Urothelium cell line (cell line): ENCODE data around the gene RFFL.

Source experiments
- DNase-seq: peaks from one replicate; pipeline ENCODE4 v3.0.0; 2011; ENCODE audit warnings: low spot score, mixed read lengths
- FAIRE-seq: peaks from 2 replicates; lab custom pipeline; 2011; peaks lifted over from hg19 to GRCh38; lab: Jason Lieb, UNC

The RFFL gene

GRCh38 chr17:34980353-34980680 lies 83.2 kb downstream of the RFFL start, which contains the start of gene LIG3:
LIG3 (plus strand) TSS chr17:34980512; CDS start chr17:34983006, 2,494 bp downstream.
- peak; percentile 88 for FAIRE-seq
- DNase-seq: peak; percentile 97

DNA sequence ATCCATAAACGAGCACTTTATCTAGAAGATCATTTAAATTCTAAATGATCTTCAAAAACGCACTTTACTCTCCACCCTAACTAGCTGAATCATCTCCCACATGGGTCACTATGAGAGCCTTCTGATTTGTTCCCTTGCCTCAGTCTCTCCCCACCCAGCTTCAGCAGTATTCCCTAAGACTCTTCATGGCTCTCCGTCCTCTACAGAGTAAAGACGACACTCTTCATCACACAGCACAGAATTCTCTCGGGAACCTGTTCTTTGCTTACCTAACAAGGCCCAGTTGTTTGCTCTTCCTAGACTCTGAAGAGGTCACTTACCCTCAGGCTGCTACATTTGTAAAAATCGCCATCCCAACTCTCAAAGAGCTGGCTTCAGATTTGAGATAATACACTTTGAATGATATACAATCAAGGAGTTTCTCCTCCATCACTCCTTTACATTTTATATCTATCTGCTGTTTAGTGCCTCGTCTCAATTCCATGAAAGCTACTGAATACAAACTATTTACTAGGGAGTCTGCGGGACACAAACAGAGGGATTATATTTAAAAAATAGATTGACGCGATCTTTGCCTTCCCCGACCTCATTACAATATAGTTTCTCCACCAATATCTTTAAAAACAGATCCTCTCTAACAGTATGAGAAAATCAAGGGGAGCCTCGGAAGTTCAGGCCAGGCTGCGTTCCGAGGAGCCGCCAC lies 83.7 kb downstream of the RFFL start:
- no peak for FAIRE-seq
- no peak for DNase-seq

DNA sequence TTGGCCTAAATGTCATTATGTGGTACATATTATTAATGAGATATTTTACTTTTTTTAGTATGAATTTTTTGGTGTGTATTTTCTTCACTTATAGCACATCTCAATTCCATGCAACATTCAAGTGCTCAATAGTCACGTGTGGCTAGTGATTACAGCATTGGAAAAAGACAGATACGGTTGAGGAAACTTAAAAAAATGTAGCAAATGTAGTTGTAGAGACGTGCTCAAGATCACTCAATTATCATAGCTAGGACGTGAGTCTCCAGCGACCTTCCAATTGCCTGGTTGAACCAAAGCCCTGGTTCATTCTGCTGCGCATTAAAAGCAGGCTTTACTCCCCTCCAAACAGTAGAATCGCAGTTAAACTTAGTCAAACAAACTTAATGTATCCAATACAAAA lies 84.4 kb downstream of the RFFL start:
- no peak for FAIRE-seq
- no peak for DNase-seq

DNA sequence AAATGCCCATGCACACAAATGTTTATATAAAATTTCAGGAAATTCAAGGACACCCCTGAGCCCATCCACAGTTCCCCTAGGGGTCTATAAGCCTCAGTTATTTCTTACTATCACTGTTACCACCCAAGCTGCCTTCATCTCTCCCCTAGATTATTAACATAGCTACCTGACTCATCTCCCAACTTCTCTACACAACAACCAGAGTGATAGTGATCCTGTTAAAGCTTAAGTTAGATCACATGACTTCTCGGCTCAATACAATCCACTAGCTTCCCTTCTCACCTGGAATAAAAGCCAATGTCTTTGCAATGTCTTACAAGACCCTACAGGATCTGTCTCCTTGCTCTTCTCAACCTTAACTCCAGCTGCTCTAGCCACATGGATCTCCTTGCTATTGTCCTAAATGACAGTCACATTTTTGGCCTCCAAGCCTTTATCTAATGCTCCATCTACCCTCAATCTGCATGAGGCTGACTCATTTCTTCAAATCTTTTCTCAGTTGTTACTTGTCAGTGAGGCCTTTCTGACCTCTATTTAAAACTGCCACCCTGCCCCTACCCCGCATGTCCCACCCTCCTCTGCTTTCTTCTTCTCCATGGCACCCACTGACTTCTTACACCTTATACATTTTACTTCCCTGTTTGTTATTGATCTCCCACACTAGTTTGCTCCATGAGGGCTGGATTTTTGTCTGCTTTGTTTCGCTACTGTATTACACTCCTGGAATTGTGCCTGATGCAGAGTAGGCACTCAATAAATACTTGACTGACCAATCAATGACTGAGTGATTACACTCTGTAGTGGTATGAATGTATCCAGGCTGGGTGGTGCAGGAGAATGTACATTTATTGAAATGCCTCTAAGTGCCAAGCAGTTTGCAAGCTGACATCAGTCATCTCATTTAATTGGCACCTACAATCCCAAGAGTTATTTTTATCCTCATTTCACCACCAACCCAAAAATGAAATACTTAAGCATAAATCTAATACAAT lies 88.4 kb downstream of the RFFL start:
- no peak for DNase-seq
- FAIRE-seq: no peak

DNA sequence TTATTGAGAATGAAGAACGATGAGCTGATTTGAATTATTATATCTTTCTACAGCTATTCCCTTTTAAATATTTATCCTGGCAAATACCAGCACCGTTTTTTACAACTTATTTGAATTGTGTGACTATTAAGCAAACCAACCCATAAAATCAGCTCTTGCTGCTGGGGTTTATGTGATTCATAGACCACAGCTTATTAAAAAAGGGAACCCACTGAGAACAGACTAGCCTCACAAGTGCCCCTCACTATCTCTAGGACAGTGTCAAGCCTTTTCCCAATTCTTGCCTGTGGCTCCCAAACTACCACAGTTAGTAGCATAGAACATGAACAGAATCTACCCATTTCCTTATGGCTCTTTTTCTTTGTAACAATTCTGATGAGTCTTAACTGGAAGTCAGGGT lies 89.3 kb downstream of the RFFL start:
- FAIRE-seq (no peak), DNase-seq (no peak)

GRCh38 chr17:34961093-34961911 lies 102.2 kb downstream of the RFFL start, which contains the start of the genes CCT6B and ZNF830:
CCT6B (minus strand) TSS chr17:34961460; CDS start chr17:34961393, 67 bp downstream.
ZNF830 (plus strand) TSS chr17:34961540; CDS start chr17:34961567, 27 bp downstream.
- DNase-seq (peak; percentile 95), FAIRE-seq (peak; percentile 63)

GRCh38 chr17:34958438-34958837 lies 105.1 kb downstream of the RFFL start:
- no peak for FAIRE-seq
- DNase-seq: no peak
